Right lung (tissue), 10 donors: ENCODE results near the gene GRB7. TPM values are rescaled to one million over a fixed set of nuclear protein-coding genes. Genes with fewer than 3 reads are reported as not detected.
"Not testable (repeated sequence)": the region's sequence is repeated elsewhere in the genome, so short reads cannot be mapped to it uniquely, and the experiment has no call there.

ENCODE experiments used
- DNase-seq, 2 donors: peaks; one replicate each; pipeline ENCODE4 v3.0.0-alpha.2; 2013
- long read RNA-seq, 8 donors: transcript quantifications; one replicate each; lab custom pipeline, GENCODE V29; 2026
- polyA plus RNA-seq, 5 donors: library from polyadenylated mRNA; unstranded; fragments of 120-200 nt; gene quantifications; one replicate each; pipeline versions ENCODE4 v1.2.1 to v1.2.3, GENCODE V29; 2013; ENCODE audit warnings: inconsistent platforms in 1 of 5, low replicate concordance in 1 of 5; ENCODE audit not compliant: insufficient read length in 5 of 5, insufficient read depth in 1 of 5

GRB7 gene
- 10 to 100 TPM; 23.9 to 32.7 (median 28.0) TPM for polyA plus RNA-seq
- long read RNA-seq, donor 1, partial matches to known transcripts, result 0 of 8 reads
- long read RNA-seq, donor 1, other reads (novel, unspliced or antisense), result 0 of 8 reads
- long read RNA-seq, donor 2, transcript GRB7-201 (15 exons, 2,243 nt), result major isoform, 6 of 16 reads
- long read RNA-seq, donor 2, partial matches to known transcripts, result 8 of 16 reads
- long read RNA-seq, donor 2, other reads (novel, unspliced or antisense), result 0 of 16 reads
- long read RNA-seq, donor 3, partial matches to known transcripts, result 20 of 26 reads
- long read RNA-seq, donor 3, other reads (novel, unspliced or antisense), result 0 of 26 reads
- long read RNA-seq, donor 4, partial matches to known transcripts, result 0 of 4 reads
- long read RNA-seq, donor 4, other reads (novel, unspliced or antisense), result 0 of 4 reads
- long read RNA-seq, donor 5, partial matches to known transcripts, result 13 of 18 reads
- long read RNA-seq, donor 5, other reads (novel, unspliced or antisense), result 0 of 18 reads
- long read RNA-seq, donor 6, transcript GRB7-201 (15 exons, 2,243 nt), result major isoform, 6 of 13 reads
- long read RNA-seq, donor 6, transcript GRB7-204 (15 exons, 2,093 nt), result minor isoform, 5 of 13 reads
- long read RNA-seq, donor 6, partial matches to known transcripts, result 0 of 13 reads
- long read RNA-seq, donor 6, other reads (novel, unspliced or antisense), result 0 of 13 reads
- long read RNA-seq, donor 7, partial matches to known transcripts, result 0 of 2 reads
- long read RNA-seq, donor 7, other reads (novel, unspliced or antisense), result 0 of 2 reads
- long read RNA-seq, donor 8, partial matches to known transcripts, result 0 of 3 reads
- long read RNA-seq, donor 8, other reads (novel, unspliced or antisense), result 0 of 3 reads

DNA sequence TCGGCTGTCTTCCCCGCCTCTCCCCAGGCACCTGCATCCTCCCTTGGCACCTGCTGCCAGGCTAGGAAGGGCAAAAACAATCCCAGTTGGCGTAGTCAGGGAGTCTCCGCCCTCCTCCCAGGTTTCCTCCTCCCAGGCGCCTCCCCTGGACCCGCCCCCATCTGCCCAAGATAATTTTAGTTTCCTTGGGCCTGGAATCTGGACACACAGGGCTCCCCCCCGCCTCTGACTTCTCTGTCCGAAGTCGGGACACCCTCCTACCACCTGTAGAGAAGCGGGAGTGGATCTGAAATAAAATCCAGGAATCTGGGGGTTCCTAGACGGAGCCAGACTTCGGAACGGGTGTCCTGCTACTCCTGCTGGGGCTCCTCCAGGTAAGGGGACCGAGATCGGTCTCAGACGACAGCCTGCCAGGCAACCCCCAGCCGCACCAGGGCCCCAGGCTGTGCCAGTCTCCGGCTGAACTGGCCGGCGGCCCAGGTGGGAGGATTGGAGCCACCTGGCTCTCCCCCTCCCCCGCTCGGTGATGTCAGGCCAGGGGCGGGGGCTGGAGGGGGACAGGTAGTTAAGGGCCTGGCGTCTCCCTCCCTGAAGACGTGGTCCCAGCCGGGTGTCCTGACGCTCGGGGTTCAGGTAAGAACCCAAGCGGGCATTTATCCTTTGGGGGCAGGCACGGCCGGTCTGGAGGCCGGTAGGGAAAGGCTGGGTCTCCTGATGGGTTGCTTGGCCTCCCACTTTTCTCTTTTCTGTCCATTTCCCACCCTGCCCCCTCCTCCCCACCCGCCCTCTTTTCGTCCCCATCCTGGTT is at the start of gene GRB7:
TSS of gene GRB7 (plus strand) at position 179 of the 808 bp plus-strand sequence. CDS start 4,364 bp downstream, outside the sequence.
- peak; percentile 40 to 54 for DNase-seq

- DNase-seq, result no peak
Observed at GRCh38 chr17:39688475-39688835, 49.3 kb upstream of the GRB7 start.

DNA sequence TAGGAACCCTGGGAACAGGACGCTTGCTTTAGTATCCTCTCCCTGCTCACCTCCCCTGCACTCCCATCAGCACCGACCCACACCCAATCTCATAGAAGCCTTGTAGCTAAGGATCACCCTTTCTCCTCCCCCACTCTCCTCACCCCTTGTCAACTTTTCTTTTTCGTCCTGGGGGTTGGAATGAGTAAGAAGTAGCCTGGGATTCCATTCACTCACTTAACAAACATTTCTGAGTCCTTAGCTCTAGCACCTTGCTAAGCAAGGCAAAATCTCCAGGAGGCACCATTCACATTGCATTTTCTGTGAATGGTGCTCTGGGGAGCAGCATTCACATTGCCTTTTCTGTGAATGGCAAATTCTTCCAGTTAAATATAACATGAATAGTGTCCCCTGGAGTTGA is 48.8 kb upstream of the GRB7 start:
- DNase-seq, result no peak

GRCh38 chr17:39694593-39694992 is 43.1 kb upstream of the GRB7 start:
- DNase-seq, result no peak

GRCh38 chr17:39695089-39695474 is 42.7 kb upstream of the GRB7 start:
- DNase-seq, result no peak

- DNase-seq, result no peak
Observed at GRCh38 chr17:39696731-39697130, 41.0 kb upstream of the GRB7 start.

DNA sequence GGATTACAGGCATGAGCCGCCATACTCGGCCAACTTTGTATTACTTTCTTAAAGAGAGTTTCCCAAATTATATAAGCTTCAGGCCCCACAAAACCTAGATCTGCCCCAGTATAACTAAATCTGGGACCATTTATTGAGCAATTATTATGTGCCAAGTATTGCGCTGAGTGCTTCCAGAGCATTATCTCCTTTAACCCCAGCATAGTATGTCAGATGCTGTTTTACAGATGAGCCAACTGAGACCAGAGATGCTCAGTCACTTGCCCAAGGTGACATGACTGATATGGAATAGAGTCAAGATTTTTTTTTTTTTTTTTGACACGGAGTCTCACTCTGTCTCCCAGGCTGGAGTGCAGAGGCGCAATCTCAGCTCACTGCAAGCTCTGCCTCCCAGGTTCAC is 39.8 kb upstream of the GRB7 start:
- DNase-seq, result no peak

DNA sequence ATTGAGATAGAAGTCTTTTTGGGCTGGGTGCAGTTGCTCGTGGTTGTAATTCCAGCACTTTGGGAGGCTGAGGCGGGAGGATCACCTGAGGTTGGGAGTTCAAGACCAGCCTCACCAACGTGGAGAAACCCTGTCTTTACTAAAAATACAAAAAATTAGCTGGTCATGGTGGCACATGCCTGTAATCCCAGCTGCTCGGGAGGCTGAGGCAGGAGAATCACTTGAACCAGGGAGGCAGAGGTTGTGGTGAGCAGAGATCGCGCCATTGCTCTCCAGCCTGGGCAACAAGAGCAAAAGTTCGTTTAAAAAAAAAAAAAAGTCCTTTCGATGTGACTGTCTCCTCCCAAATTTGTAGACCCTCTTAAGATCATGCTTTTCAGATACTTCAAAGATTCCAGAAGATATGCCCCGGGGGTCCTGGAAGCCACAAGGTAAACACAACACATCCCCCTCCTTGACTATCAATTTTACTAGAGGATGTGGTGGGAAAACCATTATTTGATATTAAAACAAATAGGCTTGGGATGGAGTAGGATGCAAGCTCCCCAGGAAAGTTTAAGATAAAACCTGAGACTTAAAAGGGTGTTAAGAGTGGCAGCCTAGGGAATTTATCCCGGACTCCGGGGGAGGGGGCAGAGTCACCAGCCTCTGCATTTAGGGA is 38.5 kb upstream of the GRB7 start:
- DNase-seq, result not testable (repeated sequence)

DNA sequence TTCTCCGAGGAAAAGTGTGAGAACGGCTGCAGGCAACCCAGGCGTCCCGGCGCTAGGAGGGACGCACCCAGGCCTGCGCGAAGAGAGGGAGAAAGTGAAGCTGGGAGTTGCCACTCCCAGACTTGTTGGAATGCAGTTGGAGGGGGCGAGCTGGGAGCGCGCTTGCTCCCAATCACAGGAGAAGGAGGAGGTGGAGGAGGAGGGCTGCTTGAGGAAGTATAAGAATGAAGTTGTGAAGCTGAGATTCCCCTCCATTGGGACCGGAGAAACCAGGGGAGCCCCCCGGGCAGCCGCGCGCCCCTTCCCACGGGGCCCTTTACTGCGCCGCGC is 38.0 kb upstream of the GRB7 start, which contains the start of gene ERBB2:
TSS of gene ERBB2 (plus strand) at position 247 of the 330 bp plus-strand sequence. CDS start 175 bp downstream, outside the sequence.
- DNase-seq, result peak; percentile 76 to 79

GRCh38 chr17:39700148-39700987 is 37.4 kb upstream of the GRB7 start:
- DNase-seq, result peak; percentile 74 to 79

DNA sequence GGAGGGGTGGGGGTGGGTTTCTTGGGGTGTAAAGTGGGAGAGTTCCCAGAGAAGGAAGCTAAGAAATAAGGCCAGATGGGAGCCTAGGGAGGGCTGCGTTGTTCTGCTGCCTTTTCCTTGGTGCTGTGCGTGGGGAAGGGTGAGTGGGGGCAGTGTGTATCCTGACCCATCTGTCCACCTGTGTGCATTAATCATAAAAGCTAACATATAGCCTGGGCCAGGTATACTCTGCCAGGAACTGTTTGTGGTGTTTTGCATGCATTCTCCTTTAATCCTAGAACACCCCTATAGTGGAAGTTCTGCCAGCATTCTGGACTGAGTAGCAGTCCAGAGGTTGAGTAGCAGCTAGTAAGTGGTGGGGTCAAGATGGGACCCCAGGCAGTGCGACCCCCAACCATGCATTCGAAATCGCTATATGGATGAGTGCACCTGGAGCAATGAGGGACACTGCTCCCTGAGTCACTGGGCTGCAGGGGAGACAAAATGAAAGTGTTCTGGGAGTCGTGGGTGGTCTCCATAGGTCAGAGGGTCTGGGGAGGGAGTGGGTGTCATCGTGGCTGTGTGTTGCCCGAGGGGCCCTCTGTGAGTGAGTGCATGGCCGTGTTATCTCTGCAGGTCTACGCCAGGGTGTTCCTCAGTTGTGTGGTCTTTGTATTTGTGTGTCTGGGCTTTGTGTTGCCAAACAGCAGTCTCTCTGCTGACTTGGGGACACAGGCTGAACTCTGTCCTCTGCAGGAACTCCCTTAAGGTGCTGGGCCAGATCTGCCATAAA is 36.5 kb upstream of the GRB7 start:
- DNase-seq, result no peak

DNA sequence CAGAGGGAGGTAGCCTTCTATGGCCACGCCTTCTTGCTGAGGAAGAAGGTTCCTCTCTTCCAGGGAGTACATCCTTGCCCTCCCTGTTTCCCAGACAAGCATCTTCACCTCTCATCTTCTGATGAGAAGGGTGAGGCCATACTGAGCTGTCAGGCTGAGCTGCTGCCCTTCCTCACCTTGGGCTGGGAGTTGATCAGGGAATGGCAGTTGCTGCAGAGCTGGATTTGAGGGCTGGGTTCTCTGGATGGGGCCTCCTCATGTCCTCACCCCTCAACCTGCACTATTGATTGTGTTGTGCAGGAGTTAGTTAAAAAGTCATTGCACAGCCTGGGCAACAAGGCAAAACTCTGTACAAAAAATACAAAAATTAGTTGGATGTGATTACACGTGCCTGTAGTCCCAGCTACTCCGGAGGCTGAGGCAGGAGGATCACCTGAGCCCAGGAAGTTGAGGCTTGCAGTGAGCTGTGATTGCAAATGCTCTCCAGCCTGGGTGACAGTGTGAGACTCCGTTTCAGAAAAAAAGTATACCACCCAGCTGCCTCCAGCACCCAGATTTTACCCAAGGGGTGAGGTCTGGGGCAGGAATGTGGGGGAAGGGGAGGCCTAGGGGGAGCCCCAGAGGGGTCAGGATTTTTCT is 35.8 kb upstream of the GRB7 start:
- no peak for DNase-seq

DNA sequence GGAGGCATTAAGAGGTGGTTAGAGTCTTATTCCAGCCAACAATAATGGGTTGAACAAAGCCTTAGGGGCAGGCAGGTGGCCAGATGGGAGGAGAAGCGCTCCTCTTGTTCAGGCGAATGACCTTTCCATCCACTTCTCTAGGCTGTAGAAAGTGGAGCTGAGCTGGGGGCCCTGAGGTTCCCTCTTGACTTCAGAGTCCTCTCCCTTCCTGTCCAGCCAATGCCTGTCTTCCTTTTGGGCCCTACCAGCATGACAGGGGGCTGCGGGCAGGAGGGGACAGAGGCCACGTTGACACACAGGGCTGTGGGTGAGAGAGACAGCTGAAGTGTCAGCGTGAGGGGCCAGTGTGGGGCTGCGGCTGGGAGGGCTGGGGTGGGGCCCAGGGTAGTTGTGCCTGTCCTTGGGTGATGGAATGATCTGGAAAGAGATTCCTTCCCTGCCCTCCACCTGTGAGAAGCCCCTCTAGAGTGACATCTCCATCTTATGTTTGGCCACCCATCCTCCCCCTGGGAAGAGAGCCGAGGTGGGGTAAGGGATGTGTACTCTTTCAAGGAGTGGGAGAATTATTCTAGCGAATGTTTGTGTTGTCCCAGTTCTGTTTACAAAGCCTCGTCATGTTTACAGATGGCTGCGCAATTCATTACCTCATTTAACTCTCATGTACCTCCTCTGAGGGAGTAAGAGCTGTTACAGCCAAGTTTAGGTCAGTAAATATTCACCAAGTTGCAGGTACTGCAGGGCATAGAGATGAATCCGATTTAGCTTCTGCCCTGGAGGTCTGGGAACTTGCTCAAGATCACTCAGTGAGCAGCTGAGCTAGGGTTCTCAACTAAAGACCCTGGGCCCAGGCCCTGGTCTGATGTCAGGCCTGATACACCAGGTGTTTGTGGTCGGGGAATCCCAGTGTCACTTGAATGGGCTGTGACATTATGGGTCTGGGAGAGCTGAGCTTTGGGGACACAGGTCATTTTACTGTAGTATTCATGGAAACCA is 34.5 kb upstream of the GRB7 start:
- DNase-seq, result no peak

- no peak for DNase-seq
Observed at GRCh38 chr17:39703913-39704312, 33.8 kb upstream of the GRB7 start.

- no peak for DNase-seq
Observed at GRCh38 chr17:39704821-39705551, 32.8 kb upstream of the GRB7 start.

- peak; percentile 60 to 67 for DNase-seq
Observed at GRCh38 chr17:39705786-39706348, 31.9 kb upstream of the GRB7 start.

DNA sequence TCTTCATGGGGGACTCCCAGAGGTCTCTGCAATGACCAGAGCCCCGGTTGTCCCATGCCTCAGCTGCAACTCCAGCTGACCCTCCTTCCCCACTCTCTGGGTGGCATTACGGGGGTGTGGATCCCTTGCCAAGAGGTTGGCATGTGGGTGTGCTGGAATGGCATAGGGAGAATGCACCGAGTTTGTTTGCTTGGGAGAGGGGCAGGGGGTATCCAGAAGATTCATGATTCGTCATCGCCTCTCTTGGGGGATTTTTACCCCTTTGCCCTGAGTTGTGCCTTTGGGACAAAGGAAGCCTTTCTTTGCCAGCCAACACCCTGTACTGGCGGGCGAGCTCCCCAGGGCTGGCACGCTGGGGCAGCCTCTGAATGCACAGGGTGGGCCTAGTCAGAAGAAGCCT is 31.4 kb upstream of the GRB7 start:
- DNase-seq, result no peak
